Measurements from ENCODE around the gene PYM1. TPM values are rescaled to one million over a fixed set of nuclear protein-coding genes. Genes with fewer than 3 reads are reported as not detected.
"Not testable (repeated sequence)": the region's sequence is repeated elsewhere in the genome, so short reads cannot be mapped to it uniquely, and the experiment has no call there.

The PYM1 gene
- total RNA-seq, 2 experiments from 2014 or later, result 51.6 to 52.2 TPM

- ATAC-seq (no peak), DNase-seq (no peak)
- H3K4me1 Mint-ChIP-seq (ENCODE audit: low read depth), result no peaks in the 10 kb centered on the region
- ChIA-PET POLR2A (no interaction called here), CTCF (interaction anchor here (1.4 kb wide), 1 partner anchor 15 kb away, joined by 4 read pairs; no protein-coding TSS in a partner anchor)
- H3K27ac Mint-ChIP-seq, result no peak overlapping the region
- H3K4me3 Mint-ChIP-seq, result no peak overlapping the region
- peaks cover 6% of the 10 kb centered on the region for H3K9me3 Mint-ChIP-seq (ENCODE audit: insufficient read depth)
- no peaks in the 10 kb centered on the region for H3K36me3 Mint-ChIP-seq (ENCODE audit: low read depth)
- no peaks in the 10 kb centered on the region for H3K27me3 Mint-ChIP-seq (ENCODE audit: low read depth)
Observed at GRCh38 chr12:55865327-55865726, 62.4 kb downstream of the PYM1 start.

- H3K27me3 Mint-ChIP-seq (ENCODE audit: low read depth); H3K4me3 Mint-ChIP-seq; ATAC-seq; DNase-seq; H3K4me1 Mint-ChIP-seq (ENCODE audit: low read depth); H3K9me3 Mint-ChIP-seq (ENCODE audit: insufficient read depth); CTCF ChIA-PET; H3K36me3 Mint-ChIP-seq (ENCODE audit: low read depth); H3K27ac Mint-ChIP-seq: not testable (repeated sequence)
- POLR2A ChIA-PET, result interaction anchor here (0.7 kb wide), 1 partner anchor 62 kb away, joined by 3 read pairs; no protein-coding TSS in a partner anchor
Observed at GRCh38 chr12:55862931-55863330, 64.8 kb downstream of the PYM1 start.

GRCh38 chr12:55862286-55862685, 65.4 kb downstream of the PYM1 start:
- no peak for ATAC-seq
- ChIA-PET CTCF (no interaction called here), POLR2A (no interaction called here)
- Mint-ChIP-seq H3K9me3 (ENCODE audit: insufficient read depth) (peaks cover 6% of the 10 kb centered on the region), H3K4me1 (ENCODE audit: low read depth) (no peaks in the 10 kb centered on the region), H3K27ac (no peak overlapping the region), H3K4me3 (no peak overlapping the region), H3K27me3 (ENCODE audit: low read depth) (peaks cover 3% of the 10 kb centered on the region), H3K36me3 (ENCODE audit: low read depth) (no peaks in the 10 kb centered on the region)
- no peak for DNase-seq

- Mint-ChIP-seq H3K4me3 (no peak overlapping the region), H3K27ac (no peak overlapping the region), H3K27me3 (ENCODE audit: low read depth) (peaks cover 3% of the 10 kb centered on the region), H3K9me3 (ENCODE audit: insufficient read depth) (peaks cover 6% of the 10 kb centered on the region), H3K4me1 (ENCODE audit: low read depth) (no peaks in the 10 kb centered on the region), H3K36me3 (ENCODE audit: low read depth) (no peaks in the 10 kb centered on the region)
- ChIA-PET POLR2A (no interaction called here), CTCF (no interaction called here)
- ATAC-seq (no peak), DNase-seq (no peak)
Observed at GRCh38 chr12:55861871-55862270, 65.8 kb downstream of the PYM1 start.

- ChIA-PET POLR2A (no interaction called here), CTCF (no interaction called here)
- Mint-ChIP-seq H3K9me3 (ENCODE audit: insufficient read depth) (peaks cover 6% of the 10 kb centered on the region), H3K27ac (no peak overlapping the region), H3K4me1 (ENCODE audit: low read depth) (no peaks in the 10 kb centered on the region), H3K4me3 (no peak overlapping the region), H3K27me3 (ENCODE audit: low read depth) (peaks cover 3% of the 10 kb centered on the region), H3K36me3 (ENCODE audit: low read depth) (no peaks in the 10 kb centered on the region)
- DNase-seq, result no peak
- no peak for ATAC-seq
Observed at GRCh38 chr12:55861396-55861795, 66.3 kb downstream of the PYM1 start.

- Mint-ChIP-seq H3K36me3 (ENCODE audit: low read depth) (no peaks in the 10 kb centered on the region), H3K27me3 (ENCODE audit: low read depth) (peaks cover 5% of the 10 kb centered on the region), H3K27ac (no peak overlapping the region), H3K4me1 (ENCODE audit: low read depth) (peaks cover 5% of the 10 kb centered on the region), H3K4me3 (no peak overlapping the region), H3K9me3 (ENCODE audit: insufficient read depth) (no peaks in the 10 kb centered on the region)
- ATAC-seq, result no peak
- DNase-seq, result no peak
- CTCF ChIA-PET, result no interaction called here
- POLR2A ChIA-PET, result no interaction called here
Observed at GRCh38 chr12:55852740-55853139, 75.0 kb downstream of the PYM1 start.

Other genes with a start within 250 kb of the PYM1 start
- 1 to 10 TPM; 2.0 to 4.2 TPM for gene ITGA7, start 220.0 kb downstream of the PYM1 start, total RNA-seq
- 100 to 1,000 TPM; 156 to 158 TPM for gene BLOC1S1, start 211.8 kb downstream of the PYM1 start, total RNA-seq
- 10 to 100 TPM; 12.0 to 12.1 TPM for gene RDH5, start 207.5 kb downstream of the PYM1 start, total RNA-seq
- 100 to 1,000 TPM; 203 to 206 TPM for gene CD63, start 198.9 kb downstream of the PYM1 start, total RNA-seq
- gene GDF11, start 184.8 kb downstream of the PYM1 start, total RNA-seq, result 10 to 100 TPM; 12.4 to 13.9 TPM
- gene SARNP, start 110.2 kb downstream of the PYM1 start, total RNA-seq, result 10 to 100 TPM; 91.1 to 94.8 TPM
- 10 to 100 TPM; 55.2 to 57.9 TPM for gene ORMDL2, start 109.9 kb downstream of the PYM1 start, total RNA-seq
- gene DNAJC14, start 98.3 kb downstream of the PYM1 start, total RNA-seq, result 10 to 100 TPM; 31.1 to 34.9 TPM
- not detected for gene MMP19, start 85.0 kb downstream of the PYM1 start, total RNA-seq
- 100 to 1,000 TPM; 541 to 575 TPM for gene DGKA, start 3.3 kb upstream of the PYM1 start, total RNA-seq
- under 1 TPM; 0.10 to 0.55 TPM for gene PMEL, start 38.1 kb upstream of the PYM1 start, total RNA-seq
- gene CDK2, start 38.9 kb upstream of the PYM1 start, total RNA-seq, result 100 to 1,000 TPM; 128 to 130 TPM
- 10 to 100 TPM; 51.9 to 52.9 TPM for gene RAB5B, start 46.2 kb upstream of the PYM1 start, total RNA-seq
- gene SUOX, start 69.4 kb upstream of the PYM1 start, total RNA-seq, result 1 to 10 TPM; 5.8 to 6.8 TPM
- gene IKZF4, start 93.1 kb upstream of the PYM1 start, total RNA-seq, result 10 to 100 TPM; 19.9 to 20.7 TPM
- 10 to 100 TPM; 25.2 to 27.2 TPM for gene RPS26, start 114.0 kb upstream of the PYM1 start, total RNA-seq
- gene ERBB3, start 152.3 kb upstream of the PYM1 start, total RNA-seq, result 1 to 10 TPM; 5.4 to 5.9 TPM
- gene PA2G4, start 176.7 kb upstream of the PYM1 start, total RNA-seq, result 100 to 1,000 TPM; 316 to 323 TPM
- 1,000 to 10,000 TPM; 3,845 to 4,046 TPM for gene RPL41, start 188.7 kb upstream of the PYM1 start, total RNA-seq
- gene ZC3H10, start 190.4 kb upstream of the PYM1 start, total RNA-seq, result 10 to 100 TPM in 1 of 2 experiments, 1 to 10 TPM in 1; 9.1 to 10.6 TPM
- gene ESYT1, start 200.4 kb upstream of the PYM1 start, total RNA-seq, result 100 to 1,000 TPM; 317 to 333 TPM
- gene MYL6B, start 224.7 kb upstream of the PYM1 start, total RNA-seq, result 10 to 100 TPM; 60.0 to 60.7 TPM
- 1,000 to 10,000 TPM; 1,527 to 1,542 TPM for gene MYL6, start 230.5 kb upstream of the PYM1 start, total RNA-seq

Measured in activated CD8-positive, alpha-beta T cell treated with anti-CD3 and anti-CD28 coated beads, Interleukin-2, amount 10 ng/mL, durations not matched to agents 7 days and 5 days (primary cell).